ENCODE measurements around the gene CFAP299. TPM values are rescaled to one million over a fixed set of nuclear protein-coding genes. Genes with fewer than 3 reads are reported as not detected.

CFAP299 gene
- total and polyA plus RNA-seq, 9 of the 15 experiments (the other 6 are each of a cell fraction or from before 2014, with no cell fraction given) = 0.09 to 3.0 (median 0.76) TPM

DNA sequence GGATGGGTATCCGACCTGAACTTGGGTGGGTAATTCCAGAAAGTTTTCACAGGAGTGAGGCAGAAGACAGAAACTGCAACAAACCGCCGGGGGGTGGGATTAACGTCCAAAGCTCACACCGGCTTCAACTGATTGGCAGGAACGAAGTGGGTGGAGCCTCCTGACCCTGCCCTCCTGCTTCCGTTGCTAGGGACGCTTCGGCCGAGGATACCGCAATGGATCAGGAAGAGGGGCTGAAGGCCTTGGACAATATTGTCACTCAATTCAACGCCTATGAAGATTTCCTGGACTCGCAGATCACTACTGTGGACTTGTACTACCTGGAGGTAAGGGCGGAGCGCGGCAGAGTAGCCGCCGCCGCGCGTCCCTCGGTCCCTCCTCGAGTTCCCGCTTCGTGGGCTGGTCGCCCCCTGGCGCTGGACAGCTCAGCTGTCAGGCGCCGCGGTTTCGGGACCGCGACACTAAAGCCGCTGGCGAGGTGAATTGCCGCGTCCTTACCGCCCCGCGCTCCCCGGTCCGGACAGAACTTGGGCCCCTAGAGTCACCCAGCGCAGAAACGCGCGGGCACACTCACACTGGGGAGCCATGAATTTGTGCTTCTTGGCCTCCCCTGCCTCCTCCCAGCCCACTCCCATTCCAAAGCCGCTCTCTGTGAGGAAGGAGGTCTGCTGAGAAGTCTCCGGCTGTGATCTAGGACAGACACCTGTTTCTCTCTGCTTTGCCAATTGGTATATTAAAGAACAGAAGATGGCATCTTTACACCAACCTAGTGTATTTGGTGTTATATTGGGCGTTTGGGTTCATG lies at the start of gene CFAP299 (continued):
- TF ChIP-seq, protein P1, sequence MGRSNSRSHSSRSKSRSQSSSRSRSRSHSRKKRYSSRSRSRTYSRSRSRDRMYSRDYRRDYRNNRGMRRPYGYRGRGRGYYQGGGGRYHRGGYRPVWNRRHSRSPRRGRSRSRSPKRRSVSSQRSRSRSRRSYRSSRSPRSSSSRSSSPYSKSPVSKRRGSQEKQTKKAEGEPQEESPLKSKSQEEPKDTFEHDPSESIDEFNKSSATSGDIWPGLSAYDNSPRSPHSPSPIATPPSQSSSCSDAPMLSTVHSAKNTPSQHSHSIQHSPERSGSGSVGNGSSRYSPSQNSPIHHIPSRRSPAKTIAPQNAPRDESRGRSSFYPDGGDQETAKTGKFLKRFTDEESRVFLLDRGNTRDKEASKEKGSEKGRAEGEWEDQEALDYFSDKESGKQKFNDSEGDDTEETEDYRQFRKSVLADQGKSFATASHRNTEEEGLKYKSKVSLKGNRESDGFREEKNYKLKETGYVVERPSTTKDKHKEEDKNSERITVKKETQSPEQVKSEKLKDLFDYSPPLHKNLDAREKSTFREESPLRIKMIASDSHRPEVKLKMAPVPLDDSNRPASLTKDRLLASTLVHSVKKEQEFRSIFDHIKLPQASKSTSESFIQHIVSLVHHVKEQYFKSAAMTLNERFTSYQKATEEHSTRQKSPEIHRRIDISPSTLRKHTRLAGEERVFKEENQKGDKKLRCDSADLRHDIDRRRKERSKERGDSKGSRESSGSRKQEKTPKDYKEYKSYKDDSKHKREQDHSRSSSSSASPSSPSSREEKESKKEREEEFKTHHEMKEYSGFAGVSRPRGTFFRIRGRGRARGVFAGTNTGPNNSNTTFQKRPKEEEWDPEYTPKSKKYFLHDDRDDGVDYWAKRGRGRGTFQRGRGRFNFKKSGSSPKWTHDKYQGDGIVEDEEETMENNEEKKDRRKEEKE (IDR thresholded peaks at IDR 0.05; ENCODE audit: borderline replicate concordance in 1 of 2, control insufficient read depth in 1 of 2, low read depth in 2 of 2, low read length in 1 of 2) = no peak
- TF ChIP-seq JUND (IDR thresholded peaks at IDR 0.05; ENCODE audit: borderline replicate concordance, low read depth, low read length) (no peak; the same call in 1 of the 2 replicates), JUND (tag; IDR thresholded peaks at IDR 0.05; ENCODE audit: borderline replicate concordance, low read depth, low read length) (peak; percentile 53; the same call in 1 of the 3 replicates), BCL6 (CRISPR knock-in tag; IDR thresholded peaks at IDR 0.05) (no peak), ZNF589 (CRISPR knock-in tag; IDR thresholded peaks at IDR 0.05; ENCODE audit: low read depth) (no peak), RHOXF2B (CRISPR knock-in tag; conservative IDR thresholded peaks at IDR 0.05) (no peak), RBM14 (IDR thresholded peaks at IDR 0.05; ENCODE audit: borderline replicate concordance, insufficient read depth, low read depth, low read length) (no peak), KAT8 (IDR thresholded peaks at IDR 0.05; ENCODE audit: low read depth) (no peak), SPI1 (IDR thresholded peaks at IDR 0.05; ENCODE audit: borderline replicate concordance, low read depth, low read length) (no peak), CBFA2T2 (conservative IDR thresholded peaks at IDR 0.05) (no peak), CC2D1A (IDR thresholded peaks at IDR 0.05) (peak; percentile 50; the same call in 1 of the 2 replicates), ZBTB8A (IDR thresholded peaks at IDR 0.05; ENCODE audit: partially characterized antibody) (no peak), PHF20 (IDR thresholded peaks at IDR 0.05; ENCODE audit: partially characterized antibody) (no peak), BRCA1 (IDR thresholded peaks at IDR 0.05) (no peak), BRCA1 (CRISPR knock-in tag; IDR thresholded peaks at IDR 0.05) (no peak), CCAR2 (IDR thresholded peaks at IDR 0.05; ENCODE audit: low read depth, low read length) (no peak), PTRF (tag; IDR thresholded peaks at IDR 0.05) (no peak)
- TF ChIP-seq, protein P2, sequence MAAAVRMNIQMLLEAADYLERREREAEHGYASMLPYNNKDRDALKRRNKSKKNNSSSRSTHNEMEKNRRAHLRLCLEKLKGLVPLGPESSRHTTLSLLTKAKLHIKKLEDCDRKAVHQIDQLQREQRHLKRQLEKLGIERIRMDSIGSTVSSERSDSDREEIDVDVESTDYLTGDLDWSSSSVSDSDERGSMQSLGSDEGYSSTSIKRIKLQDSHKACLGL (CRISPR knock-in tag; IDR thresholded peaks at IDR 0.05; ENCODE audit: borderline replicate concordance, poor library complexity, severe bottlenecking) = no peak
- TF ChIP-seq, protein P3, sequence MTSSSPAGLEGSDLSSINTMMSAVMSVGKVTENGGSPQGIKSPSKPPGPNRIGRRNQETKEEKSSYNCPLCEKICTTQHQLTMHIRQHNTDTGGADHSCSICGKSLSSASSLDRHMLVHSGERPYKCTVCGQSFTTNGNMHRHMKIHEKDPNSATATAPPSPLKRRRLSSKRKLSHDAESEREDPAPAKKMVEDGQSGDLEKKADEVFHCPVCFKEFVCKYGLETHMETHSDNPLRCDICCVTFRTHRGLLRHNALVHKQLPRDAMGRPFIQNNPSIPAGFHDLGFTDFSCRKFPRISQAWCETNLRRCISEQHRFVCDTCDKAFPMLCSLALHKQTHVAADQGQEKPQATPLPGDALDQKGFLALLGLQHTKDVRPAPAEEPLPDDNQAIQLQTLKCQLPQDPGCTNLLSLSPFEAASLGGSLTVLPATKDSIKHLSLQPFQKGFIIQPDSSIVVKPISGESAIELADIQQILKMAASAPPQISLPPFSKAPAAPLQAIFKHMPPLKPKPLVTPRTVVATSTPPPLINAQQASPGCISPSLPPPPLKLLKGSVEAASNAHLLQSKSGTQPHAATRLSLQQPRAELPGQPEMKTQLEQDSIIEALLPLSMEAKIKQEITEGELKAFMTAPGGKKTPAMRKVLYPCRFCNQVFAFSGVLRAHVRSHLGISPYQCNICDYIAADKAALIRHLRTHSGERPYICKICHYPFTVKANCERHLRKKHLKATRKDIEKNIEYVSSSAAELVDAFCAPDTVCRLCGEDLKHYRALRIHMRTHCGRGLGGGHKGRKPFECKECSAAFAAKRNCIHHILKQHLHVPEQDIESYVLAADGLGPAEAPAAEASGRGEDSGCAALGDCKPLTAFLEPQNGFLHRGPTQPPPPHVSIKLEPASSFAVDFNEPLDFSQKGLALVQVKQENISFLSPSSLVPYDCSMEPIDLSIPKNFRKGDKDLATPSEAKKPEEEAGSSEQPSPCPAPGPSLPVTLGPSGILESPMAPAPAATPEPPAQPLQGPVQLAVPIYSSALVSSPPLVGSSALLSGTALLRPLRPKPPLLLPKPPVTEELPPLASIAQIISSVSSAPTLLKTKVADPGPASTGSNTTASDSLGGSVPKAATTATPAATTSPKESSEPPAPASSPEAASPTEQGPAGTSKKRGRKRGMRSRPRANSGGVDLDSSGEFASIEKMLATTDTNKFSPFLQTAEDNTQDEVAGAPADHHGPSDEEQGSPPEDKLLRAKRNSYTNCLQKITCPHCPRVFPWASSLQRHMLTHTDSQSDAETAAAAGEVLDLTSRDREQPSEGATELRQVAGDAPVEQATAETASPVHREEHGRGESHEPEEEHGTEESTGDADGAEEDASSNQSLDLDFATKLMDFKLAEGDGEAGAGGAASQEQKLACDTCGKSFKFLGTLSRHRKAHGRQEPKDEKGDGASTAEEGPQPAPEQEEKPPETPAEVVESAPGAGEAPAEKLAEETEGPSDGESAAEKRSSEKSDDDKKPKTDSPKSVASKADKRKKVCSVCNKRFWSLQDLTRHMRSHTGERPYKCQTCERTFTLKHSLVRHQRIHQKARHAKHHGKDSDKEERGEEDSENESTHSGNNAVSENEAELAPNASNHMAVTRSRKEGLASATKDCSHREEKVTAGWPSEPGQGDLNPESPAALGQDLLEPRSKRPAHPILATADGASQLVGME (CRISPR knock-in tag; IDR thresholded peaks at IDR 0.05) = no peak

Measured in K562 (cell line).